Stomach (tissue), 4 donors: ENCODE measurements around the gene NPTX2.

Experiments used
- EP300 ChIP-seq: sonication (generic); formaldehyde crosslinking; IDR thresholded peaks from one replicate; pipeline ENCODE4 v1.6.1; 2017; ENCODE audit warnings: antibody characterized with exemption
- POLR2A ChIP-seq, 4 donors: fragments of 450-650 bp; IDR thresholded peaks; one replicate each; pipeline ENCODE4 v1.6.1; 2016; ENCODE audit warnings: antibody characterized with exemption in 4 of 4, control low read depth in 2 of 4, mild to moderate bottlenecking in 1 of 4, moderate library complexity in 1 of 4
- TF ChIP-seq, protein P1 (sequence below), 7 experiments: fragments of 450-650 bp in 4 of 7; fragments of 200-600 bp in 3 of 7; sonication (generic) in 3 of 7; IDR thresholded peaks; one replicate each; pipeline ENCODE4 v1.5.1; 2016 to 2019; ENCODE audit warnings: antibody characterized with exemption in 7 of 7, control low read depth in 2 of 7, mild to moderate bottlenecking in 1 of 7

DNA sequence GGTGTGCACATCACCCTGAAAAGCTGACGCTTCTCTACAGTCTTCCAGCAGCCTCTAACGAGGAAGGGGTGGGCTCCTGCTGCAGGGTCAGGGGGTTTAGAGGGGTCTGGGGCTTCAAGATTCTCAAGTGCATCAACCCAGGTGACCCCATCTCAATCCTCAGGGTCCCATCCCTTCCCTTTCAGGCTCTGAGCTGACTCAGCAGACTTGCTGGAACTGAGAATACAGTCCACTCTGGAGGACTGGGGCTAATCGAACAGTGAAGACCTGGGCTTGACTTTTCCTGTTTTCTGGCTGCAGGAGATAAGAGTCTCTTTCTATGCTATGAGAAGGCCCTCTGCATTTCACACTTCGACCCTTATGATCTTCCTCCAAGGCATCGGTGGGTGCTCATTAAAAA is 22.3 kb upstream of the NPTX2 start:
- no peak for TF ChIP-seq EP300
- TF ChIP-seq, protein P1, sequence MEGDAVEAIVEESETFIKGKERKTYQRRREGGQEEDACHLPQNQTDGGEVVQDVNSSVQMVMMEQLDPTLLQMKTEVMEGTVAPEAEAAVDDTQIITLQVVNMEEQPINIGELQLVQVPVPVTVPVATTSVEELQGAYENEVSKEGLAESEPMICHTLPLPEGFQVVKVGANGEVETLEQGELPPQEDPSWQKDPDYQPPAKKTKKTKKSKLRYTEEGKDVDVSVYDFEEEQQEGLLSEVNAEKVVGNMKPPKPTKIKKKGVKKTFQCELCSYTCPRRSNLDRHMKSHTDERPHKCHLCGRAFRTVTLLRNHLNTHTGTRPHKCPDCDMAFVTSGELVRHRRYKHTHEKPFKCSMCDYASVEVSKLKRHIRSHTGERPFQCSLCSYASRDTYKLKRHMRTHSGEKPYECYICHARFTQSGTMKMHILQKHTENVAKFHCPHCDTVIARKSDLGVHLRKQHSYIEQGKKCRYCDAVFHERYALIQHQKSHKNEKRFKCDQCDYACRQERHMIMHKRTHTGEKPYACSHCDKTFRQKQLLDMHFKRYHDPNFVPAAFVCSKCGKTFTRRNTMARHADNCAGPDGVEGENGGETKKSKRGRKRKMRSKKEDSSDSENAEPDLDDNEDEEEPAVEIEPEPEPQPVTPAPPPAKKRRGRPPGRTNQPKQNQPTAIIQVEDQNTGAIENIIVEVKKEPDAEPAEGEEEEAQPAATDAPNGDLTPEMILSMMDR (IDR thresholded peaks at IDR 0.05), result no peak
- no peak for TF ChIP-seq POLR2A (IDR thresholded peaks at IDR 0.05)
